Measurements from ENCODE around the gene PPP2R2B.

Gene PPP2R2B

GRCh38 chr5:146586752-146587151 is 291.8 kb downstream of the PPP2R2B start:
- Histone ChIP-seq H3K18ac (ENCODE audit: low read length) (no peak overlapping the region), H3K4me3 (ENCODE audit: low read length) (no peak overlapping the region), H3K79me2 (ENCODE audit: control insufficient read depth, insufficient read depth, low read length) (no peaks in the 10 kb centered on the region), H4K5ac (ENCODE audit: low read length) (no peak overlapping the region), H3K27ac (ENCODE audit: low read depth, low read length) (no peak overlapping the region), H2BK15ac (replicated peaks; ENCODE audit: low read depth) (no peak overlapping the region), H2AK5ac (ENCODE audit: low read length) (no peak overlapping the region), H3K4ac (ENCODE audit: low read depth, low read length) (no peak overlapping the region), H2BK5ac (ENCODE audit: low read length) (no peak overlapping the region), H3K9ac (ENCODE audit: low read length) (no peak overlapping the region), H3K36me3 (ENCODE audit: control insufficient read depth, insufficient read depth, low read length) (no peaks in the 10 kb centered on the region), H3K23ac (ENCODE audit: low read length) (no peak overlapping the region), H3K56ac (ENCODE audit: low read length) (no peak overlapping the region), H3K27me3 (ENCODE audit: insufficient read depth, low read length, poor library complexity) (no peaks in the 10 kb centered on the region), H3K4me1 (ENCODE audit: control insufficient read depth, low read depth, low read length) (no peaks in the 10 kb centered on the region), H3K4me2 (ENCODE audit: low read length) (no peak overlapping the region), H3K79me1 (ENCODE audit: low read length) (no peaks in the 10 kb centered on the region), H4K8ac (ENCODE audit: low read depth, low read length) (no peak overlapping the region), H2BK120ac (ENCODE audit: low read depth, low read length) (no peak overlapping the region)
- DNase-seq: no peak
- no CpG with 5 or more reads among the region's 5 CpGs for WGBS (ENCODE audit: extremely low coverage, insufficient coverage, low lambda C conversion rate)

- Histone ChIP-seq H4K8ac (ENCODE audit: low read depth, low read length) (no peak overlapping the region), H3K4me3 (ENCODE audit: low read length) (no peak overlapping the region), H3K36me3 (ENCODE audit: control insufficient read depth, insufficient read depth, low read length) (no peaks in the 10 kb centered on the region), H3K79me2 (ENCODE audit: control insufficient read depth, insufficient read depth, low read length) (no peaks in the 10 kb centered on the region), H2BK15ac (replicated peaks; ENCODE audit: low read depth) (no peak overlapping the region), H2AK5ac (ENCODE audit: low read length) (no peak overlapping the region), H3K27ac (ENCODE audit: low read depth, low read length) (no peak overlapping the region), H4K5ac (ENCODE audit: low read length) (no peak overlapping the region), H3K56ac (ENCODE audit: low read length) (no peak overlapping the region), H3K79me1 (ENCODE audit: low read length) (no peaks in the 10 kb centered on the region), H3K27me3 (ENCODE audit: insufficient read depth, low read length, poor library complexity) (no peaks in the 10 kb centered on the region), H2BK5ac (ENCODE audit: low read length) (no peak overlapping the region), H2BK120ac (ENCODE audit: low read depth, low read length) (no peak overlapping the region), H3K4me2 (ENCODE audit: low read length) (no peak overlapping the region), H3K23ac (ENCODE audit: low read length) (no peak overlapping the region), H3K18ac (ENCODE audit: low read length) (no peak overlapping the region), H3K4me1 (ENCODE audit: control insufficient read depth, low read depth, low read length) (no peaks in the 10 kb centered on the region), H3K9ac (ENCODE audit: low read length) (no peak overlapping the region), H3K4ac (ENCODE audit: low read depth, low read length) (no peak overlapping the region)
- DNase-seq: no peak
- WGBS (ENCODE audit: extremely low coverage, insufficient coverage, low lambda C conversion rate): no CpG with 5 or more reads among the region's 2 CpGs
Measured at GRCh38 chr5:146584750-146585149, 293.8 kb downstream of the PPP2R2B start.

DNA sequence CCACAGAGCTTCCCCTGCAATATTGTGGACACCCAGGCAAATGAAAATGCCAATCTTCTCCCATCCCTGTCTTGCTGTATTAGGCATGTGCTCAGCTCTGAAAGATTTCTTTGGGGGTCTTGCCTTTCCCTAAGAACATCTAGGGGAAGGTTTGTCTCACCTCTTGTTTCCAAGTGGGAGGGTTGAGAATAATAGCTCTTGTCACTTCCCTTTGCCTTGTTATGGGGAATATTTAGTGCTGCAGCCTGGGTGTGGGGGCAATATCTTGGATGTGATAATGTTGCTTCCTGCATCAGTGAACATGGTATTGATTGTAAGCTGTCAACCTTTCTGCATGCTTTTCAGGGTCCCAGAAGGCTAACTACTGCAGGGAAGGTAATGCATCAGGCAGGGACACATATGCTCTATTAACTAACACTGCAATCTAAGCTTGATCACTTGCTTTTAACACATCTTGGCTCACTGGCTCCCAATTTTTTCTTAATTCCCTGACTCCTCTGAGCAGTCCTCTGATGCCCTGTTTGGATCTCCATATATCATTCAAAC is 296.4 kb downstream of the PPP2R2B start:
- no peak overlapping the region for H3K18ac ChIP-seq (ENCODE audit: low read length)
- no peak for DNase-seq
- no peak overlapping the region for H3K23ac ChIP-seq (ENCODE audit: low read length)
- H3K4me2 ChIP-seq (ENCODE audit: low read length): no peak overlapping the region
- no peak overlapping the region for H2BK15ac ChIP-seq (replicated peaks; ENCODE audit: low read depth)
- H3K4me3 ChIP-seq (ENCODE audit: low read length): no peak overlapping the region
- no peaks in the 10 kb centered on the region for H3K79me1 ChIP-seq (ENCODE audit: low read length)
- no peaks in the 10 kb centered on the region for H3K27me3 ChIP-seq (ENCODE audit: insufficient read depth, low read length, poor library complexity)
- no peak overlapping the region for H3K4ac ChIP-seq (ENCODE audit: low read depth, low read length)
- no peak overlapping the region for H3K9ac ChIP-seq (ENCODE audit: low read length)
- no peak overlapping the region for H2AK5ac ChIP-seq (ENCODE audit: low read length)
- H3K36me3 ChIP-seq (ENCODE audit: control insufficient read depth, insufficient read depth, low read length): no peaks in the 10 kb centered on the region
- no peaks in the 10 kb centered on the region for H3K79me2 ChIP-seq (ENCODE audit: control insufficient read depth, insufficient read depth, low read length)
- H4K5ac ChIP-seq (ENCODE audit: low read length): no peak overlapping the region
- H4K8ac ChIP-seq (ENCODE audit: low read depth, low read length): no peak overlapping the region
- no peak overlapping the region for H3K56ac ChIP-seq (ENCODE audit: low read length)
- no peak overlapping the region for H2BK120ac ChIP-seq (ENCODE audit: low read depth, low read length)
- H3K27ac ChIP-seq (ENCODE audit: low read depth, low read length): no peak overlapping the region
- H2BK5ac ChIP-seq (ENCODE audit: low read length): no peak overlapping the region
- no peaks in the 10 kb centered on the region for H3K4me1 ChIP-seq (ENCODE audit: control insufficient read depth, low read depth, low read length)

GRCh38 chr5:146580237-146580636 is 298.3 kb downstream of the PPP2R2B start:
- Histone ChIP-seq H2BK5ac (ENCODE audit: low read length) (no peak overlapping the region), H3K4me3 (ENCODE audit: low read length) (no peak overlapping the region), H3K36me3 (ENCODE audit: control insufficient read depth, insufficient read depth, low read length) (no peaks in the 10 kb centered on the region), H3K4me2 (ENCODE audit: low read length) (no peak overlapping the region), H3K9ac (ENCODE audit: low read length) (no peak overlapping the region), H3K79me1 (ENCODE audit: low read length) (no peaks in the 10 kb centered on the region), H3K56ac (ENCODE audit: low read length) (no peak overlapping the region), H2BK15ac (replicated peaks; ENCODE audit: low read depth) (no peak overlapping the region), H3K4me1 (ENCODE audit: control insufficient read depth, low read depth, low read length) (no peaks in the 10 kb centered on the region), H3K18ac (ENCODE audit: low read length) (no peak overlapping the region), H3K27me3 (ENCODE audit: insufficient read depth, low read length, poor library complexity) (no peaks in the 10 kb centered on the region), H2BK120ac (ENCODE audit: low read depth, low read length) (no peak overlapping the region), H4K8ac (ENCODE audit: low read depth, low read length) (no peak overlapping the region), H3K4ac (ENCODE audit: low read depth, low read length) (no peak overlapping the region), H3K27ac (ENCODE audit: low read depth, low read length) (no peak overlapping the region), H3K23ac (ENCODE audit: low read length) (no peak overlapping the region), H3K79me2 (ENCODE audit: control insufficient read depth, insufficient read depth, low read length) (no peaks in the 10 kb centered on the region), H4K5ac (ENCODE audit: low read length) (no peak overlapping the region), H2AK5ac (ENCODE audit: low read length) (no peak overlapping the region)
- no peak for DNase-seq
- WGBS (ENCODE audit: extremely low coverage, insufficient coverage, low lambda C conversion rate): no CpG with 5 or more reads among the region's 3 CpGs

DNA sequence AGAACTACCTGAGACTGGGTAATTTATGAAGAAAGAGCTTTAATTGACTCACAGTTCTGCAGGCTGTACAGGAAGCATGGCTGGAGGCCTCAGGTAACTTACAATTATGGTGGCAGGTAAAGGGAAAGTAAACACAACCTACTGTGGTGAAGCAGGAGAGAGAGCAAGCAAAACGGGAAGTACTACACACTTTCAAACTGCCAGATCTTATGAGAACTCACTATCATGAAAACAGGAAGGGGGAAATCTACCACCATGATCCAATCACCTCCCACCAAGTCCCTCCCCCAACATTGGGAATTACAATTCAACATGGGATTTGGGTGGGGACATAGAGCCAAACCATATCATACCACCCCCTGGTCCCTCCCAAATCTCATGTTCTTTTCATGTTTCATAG is 303.8 kb downstream of the PPP2R2B start:
- Histone ChIP-seq H3K56ac (ENCODE audit: low read length) (no peak overlapping the region), H3K18ac (ENCODE audit: low read length) (no peak overlapping the region), H3K4me3 (ENCODE audit: low read length) (no peak overlapping the region), H3K23ac (ENCODE audit: low read length) (no peak overlapping the region), H3K27me3 (ENCODE audit: insufficient read depth, low read length, poor library complexity) (no peaks in the 10 kb centered on the region), H2BK15ac (replicated peaks; ENCODE audit: low read depth) (no peak overlapping the region), H3K4me1 (ENCODE audit: control insufficient read depth, low read depth, low read length) (no peaks in the 10 kb centered on the region), H3K4me2 (ENCODE audit: low read length) (no peak overlapping the region), H3K36me3 (ENCODE audit: control insufficient read depth, insufficient read depth, low read length) (no peaks in the 10 kb centered on the region), H3K79me1 (ENCODE audit: low read length) (no peaks in the 10 kb centered on the region), H3K9ac (ENCODE audit: low read length) (no peak overlapping the region), H3K4ac (ENCODE audit: low read depth, low read length) (no peak overlapping the region), H3K27ac (ENCODE audit: low read depth, low read length) (no peak overlapping the region), H2AK5ac (ENCODE audit: low read length) (no peak overlapping the region), H4K8ac (ENCODE audit: low read depth, low read length) (no peak overlapping the region), H3K79me2 (ENCODE audit: control insufficient read depth, insufficient read depth, low read length) (no peaks in the 10 kb centered on the region), H4K5ac (ENCODE audit: low read length) (no peak overlapping the region), H2BK5ac (ENCODE audit: low read length) (no peak overlapping the region), H2BK120ac (ENCODE audit: low read depth, low read length) (no peak overlapping the region)
- no peak for DNase-seq
- no CpG with 5 or more reads among the region's 1 CpG for WGBS (ENCODE audit: extremely low coverage, insufficient coverage, low lambda C conversion rate)

- Histone ChIP-seq H3K79me2 (ENCODE audit: control insufficient read depth, insufficient read depth, low read length) (no peaks in the 10 kb centered on the region), H3K56ac (ENCODE audit: low read length) (no peak overlapping the region), H2BK5ac (ENCODE audit: low read length) (no peak overlapping the region), H3K4me2 (ENCODE audit: low read length) (no peak overlapping the region), H4K5ac (ENCODE audit: low read length) (no peak overlapping the region), H3K36me3 (ENCODE audit: control insufficient read depth, insufficient read depth, low read length) (no peaks in the 10 kb centered on the region), H3K79me1 (ENCODE audit: low read length) (no peaks in the 10 kb centered on the region), H3K27me3 (ENCODE audit: insufficient read depth, low read length, poor library complexity) (no peaks in the 10 kb centered on the region), H2AK5ac (ENCODE audit: low read length) (no peak overlapping the region), H3K18ac (ENCODE audit: low read length) (no peak overlapping the region), H3K4me3 (ENCODE audit: low read length) (no peak overlapping the region), H2BK120ac (ENCODE audit: low read depth, low read length) (no peak overlapping the region), H4K8ac (ENCODE audit: low read depth, low read length) (no peak overlapping the region), H3K4me1 (ENCODE audit: control insufficient read depth, low read depth, low read length) (no peaks in the 10 kb centered on the region), H3K4ac (ENCODE audit: low read depth, low read length) (no peak overlapping the region), H2BK15ac (replicated peaks; ENCODE audit: low read depth) (no peak overlapping the region), H3K9ac (ENCODE audit: low read length) (no peak overlapping the region), H3K23ac (ENCODE audit: low read length) (no peak overlapping the region), H3K27ac (ENCODE audit: low read depth, low read length) (no peak overlapping the region)
- no CpG with 5 or more reads among the region's 2 CpGs for WGBS (ENCODE audit: extremely low coverage, insufficient coverage, low lambda C conversion rate)
- no peak for DNase-seq
Measured at GRCh38 chr5:146568161-146568560, 310.4 kb downstream of the PPP2R2B start.

All from mesendoderm (in vitro differentiated cells).